Measurements from ENCODE around the gene TMCO6. TPM values are rescaled to one million over a fixed set of nuclear protein-coding genes. Genes with fewer than 3 reads are reported as not detected.

Gene TMCO6
- total and polyA plus RNA-seq, 9 of the 15 experiments (the other 6 are each of a cell fraction or from before 2014, with no cell fraction given): 3.4 to 46.4 (median 16.7) TPM

DNA sequence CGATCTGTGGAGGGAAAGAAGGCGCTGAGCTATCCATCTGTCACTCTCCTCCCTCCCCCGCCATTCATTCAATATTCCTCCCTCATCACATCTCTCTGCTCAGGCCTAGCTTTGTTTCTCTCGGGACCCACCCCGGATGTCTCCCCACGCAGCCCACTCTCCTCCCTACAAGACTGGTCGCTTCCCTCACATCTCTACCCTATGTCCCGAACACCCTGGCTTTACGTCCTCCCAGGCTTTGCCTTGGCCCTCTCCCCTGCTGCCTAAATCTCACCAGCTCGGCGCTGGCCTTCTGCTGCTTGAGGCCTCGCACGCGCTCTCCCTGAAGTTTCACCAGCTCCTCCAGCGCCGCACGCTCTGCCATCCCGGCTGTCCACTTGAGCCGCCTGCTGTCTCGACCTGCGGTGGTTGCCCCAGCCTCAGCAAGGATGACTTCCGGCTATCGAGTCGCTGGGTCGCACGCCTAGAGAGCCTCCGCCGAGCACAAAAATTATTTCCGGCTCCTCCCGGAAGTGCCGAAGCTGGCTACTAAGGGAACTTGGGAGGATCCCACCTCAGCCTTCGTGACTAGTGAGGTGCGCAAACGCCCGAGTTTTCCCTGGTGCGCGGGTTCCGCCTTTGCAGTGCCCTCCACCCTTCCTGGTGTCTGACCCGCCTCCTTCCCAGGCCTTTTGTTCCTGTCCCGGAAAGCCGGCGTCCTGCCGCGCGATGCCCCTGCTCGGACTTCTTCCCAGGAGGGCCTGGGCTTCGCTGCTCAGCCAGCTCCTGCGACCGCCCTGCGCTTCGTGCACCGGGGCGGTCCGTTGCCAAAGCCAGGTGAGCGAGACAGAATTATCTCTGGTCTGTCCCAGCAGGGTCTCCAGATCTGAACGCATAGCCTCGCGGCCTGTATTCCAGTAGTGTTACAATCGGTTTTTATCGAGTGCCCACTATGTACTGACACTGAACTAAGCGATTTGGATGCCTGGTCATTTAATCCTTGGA is 52.0 kb downstream of the TMCO6 start, which contains the start of the genes HARS1 and HARS2 (continued):
- TF ChIP-seq, protein P1, sequence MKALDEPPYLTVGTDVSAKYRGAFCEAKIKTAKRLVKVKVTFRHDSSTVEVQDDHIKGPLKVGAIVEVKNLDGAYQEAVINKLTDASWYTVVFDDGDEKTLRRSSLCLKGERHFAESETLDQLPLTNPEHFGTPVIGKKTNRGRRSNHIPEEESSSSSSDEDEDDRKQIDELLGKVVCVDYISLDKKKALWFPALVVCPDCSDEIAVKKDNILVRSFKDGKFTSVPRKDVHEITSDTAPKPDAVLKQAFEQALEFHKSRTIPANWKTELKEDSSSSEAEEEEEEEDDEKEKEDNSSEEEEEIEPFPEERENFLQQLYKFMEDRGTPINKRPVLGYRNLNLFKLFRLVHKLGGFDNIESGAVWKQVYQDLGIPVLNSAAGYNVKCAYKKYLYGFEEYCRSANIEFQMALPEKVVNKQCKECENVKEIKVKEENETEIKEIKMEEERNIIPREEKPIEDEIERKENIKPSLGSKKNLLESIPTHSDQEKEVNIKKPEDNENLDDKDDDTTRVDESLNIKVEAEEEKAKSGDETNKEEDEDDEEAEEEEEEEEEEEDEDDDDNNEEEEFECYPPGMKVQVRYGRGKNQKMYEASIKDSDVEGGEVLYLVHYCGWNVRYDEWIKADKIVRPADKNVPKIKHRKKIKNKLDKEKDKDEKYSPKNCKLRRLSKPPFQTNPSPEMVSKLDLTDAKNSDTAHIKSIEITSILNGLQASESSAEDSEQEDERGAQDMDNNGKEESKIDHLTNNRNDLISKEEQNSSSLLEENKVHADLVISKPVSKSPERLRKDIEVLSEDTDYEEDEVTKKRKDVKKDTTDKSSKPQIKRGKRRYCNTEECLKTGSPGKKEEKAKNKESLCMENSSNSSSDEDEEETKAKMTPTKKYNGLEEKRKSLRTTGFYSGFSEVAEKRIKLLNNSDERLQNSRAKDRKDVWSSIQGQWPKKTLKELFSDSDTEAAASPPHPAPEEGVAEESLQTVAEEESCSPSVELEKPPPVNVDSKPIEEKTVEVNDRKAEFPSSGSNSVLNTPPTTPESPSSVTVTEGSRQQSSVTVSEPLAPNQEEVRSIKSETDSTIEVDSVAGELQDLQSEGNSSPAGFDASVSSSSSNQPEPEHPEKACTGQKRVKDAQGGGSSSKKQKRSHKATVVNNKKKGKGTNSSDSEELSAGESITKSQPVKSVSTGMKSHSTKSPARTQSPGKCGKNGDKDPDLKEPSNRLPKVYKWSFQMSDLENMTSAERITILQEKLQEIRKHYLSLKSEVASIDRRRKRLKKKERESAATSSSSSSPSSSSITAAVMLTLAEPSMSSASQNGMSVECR (CRISPR knock-in tag; IDR thresholded peaks at IDR 0.05): peak; percentile 95
- TF ChIP-seq HNRNPUL1 (IDR thresholded peaks at IDR 0.05; ENCODE audit: low read length) (no peak), GATAD2A (IDR thresholded peaks at IDR 0.05) (no peak), CHD4 (IDR thresholded peaks at IDR 0.05; ENCODE audit: insufficient read depth, insufficient replicate concordance, low read depth, low read length, poor library complexity, severe bottlenecking) (no peak), ZBTB1 (CRISPR knock-in tag; IDR thresholded peaks at IDR 0.05; ENCODE audit: borderline replicate concordance, low read depth) (no peak; the same call in 1 of the 2 replicates), ZKSCAN3 (CRISPR knock-in tag; IDR thresholded peaks at IDR 0.05) (no peak), TBL1XR1 (IDR thresholded peaks at IDR 0.05; ENCODE audit: low read length in 2 of 2) (peak; percentile 44 to 60; a peak in 2 of 4 replicates), RUNX1 (IDR thresholded peaks at IDR 0.05; ENCODE audit: low read depth) (no peak), YY1 (IDR thresholded peaks at IDR 0.05; ENCODE audit: borderline replicate concordance in 1 of 3, control insufficient read depth in 1 of 3, extremely low read depth in 1 of 3, insufficient read depth in 3 of 3, insufficient read length in 1 of 3, insufficient replicate concordance in 2 of 3, low read depth in 1 of 3, low read length in 2 of 3) (peak in 1 of 3 experiments; percentile 65), CHD1 (IDR thresholded peaks at IDR 0.05; ENCODE audit: low read length) (peak; percentile 56), CEBPG (CRISPR knock-in tag; IDR thresholded peaks at IDR 0.05) (0 out of 2 replicates have a peak, but pooled peaks have one; percentile 16), CEBPG (tag; conservative IDR thresholded peaks at IDR 0.05 in 1 of 2, IDR thresholded peaks at IDR 0.05 in 1 of 2) (no peak), TBP (optimal IDR thresholded peaks at IDR 0.05; ENCODE audit: low read depth, low read length) (peak; percentile 83), TAF1 (IDR thresholded peaks at IDR 0.05; ENCODE audit: control insufficient read depth, extremely low read depth, insufficient read depth, low read length, severe bottlenecking) (peak; percentile 92)
- TF ChIP-seq, protein P2, sequence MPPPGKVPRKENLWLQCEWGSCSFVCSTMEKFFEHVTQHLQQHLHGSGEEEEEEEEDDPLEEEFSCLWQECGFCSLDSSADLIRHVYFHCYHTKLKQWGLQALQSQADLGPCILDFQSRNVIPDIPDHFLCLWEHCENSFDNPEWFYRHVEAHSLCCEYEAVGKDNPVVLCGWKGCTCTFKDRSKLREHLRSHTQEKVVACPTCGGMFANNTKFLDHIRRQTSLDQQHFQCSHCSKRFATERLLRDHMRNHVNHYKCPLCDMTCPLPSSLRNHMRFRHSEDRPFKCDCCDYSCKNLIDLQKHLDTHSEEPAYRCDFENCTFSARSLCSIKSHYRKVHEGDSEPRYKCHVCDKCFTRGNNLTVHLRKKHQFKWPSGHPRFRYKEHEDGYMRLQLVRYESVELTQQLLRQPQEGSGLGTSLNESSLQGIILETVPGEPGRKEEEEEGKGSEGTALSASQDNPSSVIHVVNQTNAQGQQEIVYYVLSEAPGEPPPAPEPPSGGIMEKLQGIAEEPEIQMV (tag; conservative IDR thresholded peaks at IDR 0.05; ENCODE audit: low read depth): no peak
- TF ChIP-seq, protein P3, sequence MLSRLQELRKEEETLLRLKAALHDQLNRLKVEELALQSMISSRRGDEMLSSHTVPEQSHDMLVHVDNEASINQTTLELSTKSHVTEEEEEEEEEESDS (CRISPR knock-in tag; IDR thresholded peaks at IDR 0.05): no peak
- TF ChIP-seq, protein P4, sequence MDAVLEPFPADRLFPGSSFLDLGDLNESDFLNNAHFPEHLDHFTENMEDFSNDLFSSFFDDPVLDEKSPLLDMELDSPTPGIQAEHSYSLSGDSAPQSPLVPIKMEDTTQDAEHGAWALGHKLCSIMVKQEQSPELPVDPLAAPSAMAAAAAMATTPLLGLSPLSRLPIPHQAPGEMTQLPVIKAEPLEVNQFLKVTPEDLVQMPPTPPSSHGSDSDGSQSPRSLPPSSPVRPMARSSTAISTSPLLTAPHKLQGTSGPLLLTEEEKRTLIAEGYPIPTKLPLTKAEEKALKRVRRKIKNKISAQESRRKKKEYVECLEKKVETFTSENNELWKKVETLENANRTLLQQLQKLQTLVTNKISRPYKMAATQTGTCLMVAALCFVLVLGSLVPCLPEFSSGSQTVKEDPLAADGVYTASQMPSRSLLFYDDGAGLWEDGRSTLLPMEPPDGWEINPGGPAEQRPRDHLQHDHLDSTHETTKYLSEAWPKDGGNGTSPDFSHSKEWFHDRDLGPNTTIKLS (IDR thresholded peaks at IDR 0.05; ENCODE audit: borderline replicate concordance, low read depth): peak; percentile 74; the same call in 1 of the 2 replicates

All from K562 (cell line).